Skin of body (tissue), 2 donors: Measurements from ENCODE around the gene NMNAT2. TPM values are rescaled to one million over a fixed set of nuclear protein-coding genes. Genes with fewer than 3 reads are reported as not detected.

Experiments used
- DNase-seq: peaks from one replicate; lab custom pipeline; 2025; lab: John Stamatoyannopoulos, UW
- total RNA-seq: library from RNA; depleted of rRNA; stranded (reverse); fragments of >200 nt; gene quantifications from one replicate; pipeline ENCODE4 v1.2.3, GENCODE V29; 2014

Gene NMNAT2
- total RNA-seq, 1 donor from 2014 or later, result 0.79 TPM

DNA sequence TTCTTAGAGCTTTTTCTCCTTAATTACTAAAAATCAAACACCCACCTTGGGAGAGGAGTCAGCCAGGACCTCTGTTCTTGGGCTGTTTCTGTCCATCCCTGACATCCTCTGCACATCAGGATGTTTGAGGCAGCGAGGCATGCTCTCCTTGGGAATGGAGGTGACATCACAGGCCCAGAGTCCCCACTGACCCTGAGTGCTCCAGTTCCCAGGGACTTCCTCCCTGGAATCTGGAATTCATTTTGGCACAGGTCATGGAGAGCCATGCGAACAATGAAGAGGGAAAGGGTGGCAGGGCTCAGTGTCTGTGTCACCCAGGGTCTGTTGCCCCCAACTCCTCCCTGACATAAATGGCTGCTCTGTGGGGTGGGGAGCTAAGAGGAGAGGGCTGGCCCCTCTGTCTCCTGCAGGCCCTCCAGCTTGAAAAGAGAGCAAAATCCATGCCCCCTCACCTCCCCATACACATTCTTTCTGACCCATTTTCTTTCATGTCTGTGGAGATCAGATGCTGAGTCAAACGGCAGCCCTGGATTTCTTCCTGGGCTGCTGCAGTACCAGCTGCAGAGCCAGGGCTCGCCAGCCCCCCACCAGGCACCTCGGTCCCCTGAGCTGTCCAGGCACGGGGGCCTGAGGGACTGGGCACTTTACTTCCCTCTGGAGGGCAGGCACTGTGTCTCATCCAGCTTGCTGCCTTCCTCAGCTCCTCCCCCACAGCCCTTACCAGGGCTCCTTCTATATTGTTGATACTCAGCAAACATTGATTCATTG is 102.0 kb downstream of the NMNAT2 start:
- no peak for DNase-seq

DNA sequence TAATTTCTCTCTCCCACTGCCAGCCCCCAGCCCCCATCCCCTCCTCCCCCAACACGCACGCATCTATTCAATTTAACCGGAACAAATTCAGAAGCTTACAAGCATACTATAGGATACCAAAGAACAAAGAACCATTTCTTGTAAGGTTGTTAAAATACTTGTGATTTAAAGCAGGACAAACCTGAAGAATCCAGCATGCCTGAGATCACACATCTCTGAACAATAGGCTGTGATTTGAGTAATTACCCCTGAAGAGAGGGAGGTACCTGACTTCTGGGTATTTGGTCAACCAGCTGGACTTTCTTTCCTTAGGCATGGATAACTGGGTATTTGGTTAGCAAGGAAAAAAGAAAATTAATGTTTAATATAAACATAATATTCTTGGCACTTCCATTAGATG is 105.1 kb downstream of the NMNAT2 start:
- no peak for DNase-seq

DNA sequence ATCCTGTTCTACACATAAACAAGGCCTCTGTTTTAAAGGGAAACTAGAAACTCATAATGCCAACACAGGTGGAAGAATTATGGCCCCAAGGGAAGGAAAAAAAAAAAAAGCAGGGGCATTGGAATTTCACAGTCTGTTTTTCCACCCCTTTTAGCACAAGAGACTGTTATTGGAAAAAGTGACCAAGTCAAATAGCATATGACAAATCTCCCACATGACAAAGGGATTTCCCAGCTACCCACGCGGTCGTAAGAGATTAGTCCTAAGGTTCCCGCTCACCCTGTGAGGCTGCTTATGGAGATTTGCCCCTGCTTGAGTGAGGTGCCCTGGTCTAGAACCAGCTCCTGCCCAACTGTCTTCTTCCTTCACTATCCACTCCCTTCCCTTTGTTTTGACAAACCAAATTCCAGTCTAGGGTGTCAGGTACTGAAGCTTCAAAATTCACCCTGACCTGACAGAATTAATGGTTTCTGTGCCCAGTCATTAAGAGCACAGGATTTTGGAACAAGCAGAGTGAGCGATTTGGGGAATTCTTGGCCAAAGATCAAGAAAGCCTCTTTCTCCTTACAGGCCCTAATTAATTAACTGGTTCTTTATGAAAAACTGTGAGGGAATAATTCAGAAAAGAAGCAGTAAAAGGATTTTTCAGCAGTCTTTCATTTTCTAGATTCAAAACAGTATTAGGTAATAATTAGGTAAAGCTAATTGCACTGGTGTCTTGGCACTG is 107.3 kb downstream of the NMNAT2 start:
- no peak for DNase-seq

DNA sequence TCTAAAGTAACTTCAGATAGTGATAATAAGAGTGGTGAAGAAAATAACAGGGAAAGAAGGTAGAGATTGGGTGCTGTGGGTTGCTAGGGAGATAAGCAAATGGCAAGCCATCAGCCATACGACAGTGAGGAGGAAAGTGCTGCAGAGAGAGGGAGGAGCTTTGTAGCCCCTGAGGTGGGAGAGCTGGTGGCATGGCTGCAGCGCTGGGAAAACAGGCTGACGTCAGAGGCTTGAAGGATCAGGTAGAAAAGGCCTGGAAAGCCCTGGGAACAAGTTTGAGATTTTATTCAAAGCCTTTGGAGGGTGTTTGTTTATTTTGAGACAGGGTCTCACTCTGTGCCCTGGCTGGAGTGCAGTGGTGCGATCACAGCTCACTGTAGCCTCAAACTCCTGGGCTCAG is 109.5 kb downstream of the NMNAT2 start:
- no peak for DNase-seq

DNA sequence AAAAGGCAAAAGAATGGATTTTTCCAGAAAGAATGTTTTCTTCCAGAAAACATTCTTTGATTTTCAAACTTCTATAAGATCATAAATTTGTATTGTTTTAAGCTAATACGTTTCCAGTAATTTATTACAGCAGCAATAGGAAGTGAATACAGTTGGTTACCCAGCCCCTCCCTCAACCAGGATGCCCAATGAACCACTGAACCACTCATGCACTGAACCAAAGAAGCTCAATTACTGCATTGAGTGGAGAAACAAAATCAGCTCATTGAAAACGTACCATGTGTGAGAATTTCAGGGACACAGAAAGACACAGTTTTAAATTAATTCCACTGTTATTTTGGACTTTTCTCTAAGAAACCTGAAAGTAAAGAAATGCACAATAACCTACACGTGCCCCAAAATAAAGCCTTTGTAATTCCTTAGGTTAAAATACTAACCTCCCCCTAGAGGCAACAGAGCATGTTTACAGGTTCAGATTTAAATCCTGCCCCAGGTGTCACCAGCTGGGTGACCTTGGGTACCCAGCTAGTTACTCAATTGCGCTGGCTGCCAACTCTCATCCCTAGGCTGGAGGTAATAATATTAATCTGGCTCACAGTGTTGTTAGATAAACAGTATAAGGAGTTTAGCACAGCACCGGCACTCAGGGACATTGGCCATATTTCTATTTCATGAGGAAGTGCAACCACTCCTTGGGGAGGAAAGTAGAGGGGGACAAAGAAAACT is 111.7 kb downstream of the NMNAT2 start:
- no peak for DNase-seq

DNA sequence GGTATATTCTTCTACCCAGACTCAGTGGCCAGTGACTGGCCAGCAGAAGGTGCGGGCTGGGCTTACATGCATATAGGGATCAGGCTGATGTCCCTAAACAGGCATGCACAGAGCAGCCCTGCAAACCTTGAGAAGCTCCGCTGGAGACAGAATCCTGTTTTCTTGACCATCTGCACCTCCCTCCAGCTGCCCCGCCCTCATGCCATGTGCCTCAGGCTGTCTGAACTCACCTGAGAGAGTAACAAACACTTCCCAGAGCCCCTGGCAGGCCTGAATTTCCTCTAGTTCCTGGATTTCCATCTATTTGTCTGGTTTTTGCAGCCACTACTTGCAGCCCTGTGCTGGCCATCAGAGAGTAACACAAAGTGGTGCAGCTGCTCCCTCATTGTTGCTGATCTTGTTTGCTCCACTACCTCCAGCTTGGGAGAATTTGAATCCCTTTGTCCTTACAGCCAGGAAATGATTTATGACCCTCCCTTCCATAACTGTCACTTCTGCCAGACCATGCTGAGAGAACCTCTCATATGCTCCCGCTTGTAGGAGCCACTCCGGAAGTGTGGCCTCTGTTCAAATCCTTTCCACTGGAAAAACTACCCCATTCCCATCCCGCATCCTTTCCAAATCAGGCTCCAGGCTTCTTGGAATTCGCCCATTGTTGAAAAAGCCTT is 113.6 kb downstream of the NMNAT2 start:
- no peak for DNase-seq

DNA sequence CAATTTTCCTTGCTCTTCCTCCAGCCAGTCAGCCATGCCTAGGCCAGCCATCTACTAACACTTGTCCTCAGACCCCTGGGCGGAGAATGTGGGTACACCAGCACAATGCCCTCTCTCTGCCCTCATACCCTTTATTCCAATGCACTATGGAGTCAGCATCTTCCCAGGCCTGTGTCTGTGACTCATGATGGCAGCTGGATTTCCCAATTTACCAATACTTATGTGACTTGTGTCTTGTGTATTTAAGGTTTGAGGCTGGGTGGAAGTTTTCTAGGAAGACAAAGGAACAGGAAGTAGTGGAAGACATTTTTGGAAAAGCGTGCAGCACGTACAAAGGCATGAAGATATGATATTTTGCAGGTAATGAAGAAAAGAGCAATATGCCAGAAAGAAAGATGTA is 114.3 kb downstream of the NMNAT2 start:
- DNase-seq, result no peak

DNA sequence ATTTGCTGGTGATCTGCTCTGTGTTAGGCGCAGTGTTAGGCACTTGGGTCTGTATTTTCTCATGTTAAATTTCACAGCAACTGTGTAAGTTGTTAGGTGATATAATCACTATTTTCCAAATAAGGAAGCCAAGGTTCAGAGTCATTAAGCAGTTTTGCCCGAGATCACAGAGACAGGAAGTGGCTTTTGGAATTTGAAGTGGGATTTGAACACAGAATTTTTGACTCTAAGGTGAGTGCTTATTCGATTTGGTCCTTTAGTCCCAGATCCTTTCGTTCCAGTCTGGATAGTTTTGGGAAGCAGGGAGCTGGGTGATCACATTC is 114.9 kb downstream of the NMNAT2 start:
- DNase-seq, result no peak

DNA sequence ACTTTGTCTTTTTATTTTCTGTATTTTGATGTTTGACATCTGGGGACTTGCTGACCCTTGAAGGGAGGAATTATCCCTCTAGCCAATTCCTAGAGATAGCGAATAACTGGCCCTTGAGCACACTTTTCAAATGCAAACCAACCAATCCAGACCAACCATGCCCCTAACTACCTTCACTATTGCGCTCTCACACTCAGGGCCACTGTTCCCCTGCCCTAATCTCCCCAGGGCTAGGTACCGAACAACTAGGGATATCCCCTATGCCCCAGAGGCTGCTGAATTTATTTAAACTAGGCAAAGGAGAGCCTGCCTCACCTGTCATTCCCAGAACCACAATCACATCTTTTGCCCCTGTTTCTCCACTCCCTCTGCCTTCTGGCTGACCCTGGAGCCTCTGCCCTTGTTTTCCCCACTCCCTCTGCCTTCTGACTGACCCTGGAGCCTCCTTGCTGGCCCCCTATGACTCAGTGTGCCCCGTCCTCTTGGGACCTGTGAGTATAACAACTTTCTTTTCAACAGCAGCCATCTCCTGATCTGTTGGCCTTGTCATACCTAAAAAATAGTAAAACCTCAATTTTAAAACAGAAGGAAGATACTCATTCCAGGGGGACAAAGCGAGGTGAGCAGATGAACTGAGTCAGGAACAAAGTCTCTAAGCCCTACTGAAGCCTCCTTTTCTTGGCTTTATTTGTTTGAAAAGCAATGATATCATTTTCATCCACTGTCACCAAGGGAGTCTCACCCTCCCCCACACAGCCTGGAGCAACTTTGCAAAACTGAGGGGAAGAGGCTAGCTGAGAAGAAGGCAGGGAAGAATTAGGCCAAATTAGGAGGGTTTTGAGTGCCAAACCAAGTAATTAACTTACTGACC is 115.5 kb downstream of the NMNAT2 start:
- no peak for DNase-seq

DNA sequence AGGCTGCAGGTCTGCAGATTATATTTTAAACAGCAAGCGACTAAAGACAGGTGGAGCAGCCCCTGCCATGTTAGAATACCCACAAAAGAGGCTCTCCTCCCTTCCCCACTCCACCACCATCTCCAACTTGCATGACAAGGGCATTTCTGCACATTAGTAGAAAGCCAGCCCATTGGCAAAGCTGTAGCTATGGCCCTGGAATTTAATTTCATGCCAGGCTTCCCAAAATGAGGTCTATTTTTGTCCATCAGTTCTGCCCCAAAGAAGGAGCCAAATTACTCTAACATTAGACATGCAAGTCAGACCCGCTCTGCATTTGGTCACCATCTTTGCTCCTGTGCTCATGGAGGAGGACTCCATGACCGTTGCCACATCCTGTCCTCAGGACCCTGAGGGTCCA is 116.9 kb downstream of the NMNAT2 start:
- DNase-seq, result no peak

DNA sequence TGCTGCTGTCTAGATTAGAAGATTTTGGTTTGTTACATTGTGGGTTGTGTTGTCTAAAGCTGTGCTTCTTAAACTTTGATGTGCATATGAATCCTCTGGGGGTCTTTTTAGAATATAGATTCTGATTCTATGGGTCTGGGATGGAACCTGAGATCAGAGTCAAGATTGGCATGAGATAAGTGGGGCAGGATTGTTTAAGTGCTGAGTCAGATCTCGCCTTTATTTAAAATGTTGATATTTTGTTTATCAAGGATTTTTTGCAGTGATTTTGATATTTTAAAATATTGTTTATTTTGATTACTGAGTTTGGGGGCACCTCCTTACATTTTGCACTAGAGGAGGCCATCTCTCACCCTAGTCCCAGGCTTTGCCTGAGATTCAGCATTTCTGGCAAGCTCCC is 117.4 kb downstream of the NMNAT2 start:
- DNase-seq, result no peak

DNA sequence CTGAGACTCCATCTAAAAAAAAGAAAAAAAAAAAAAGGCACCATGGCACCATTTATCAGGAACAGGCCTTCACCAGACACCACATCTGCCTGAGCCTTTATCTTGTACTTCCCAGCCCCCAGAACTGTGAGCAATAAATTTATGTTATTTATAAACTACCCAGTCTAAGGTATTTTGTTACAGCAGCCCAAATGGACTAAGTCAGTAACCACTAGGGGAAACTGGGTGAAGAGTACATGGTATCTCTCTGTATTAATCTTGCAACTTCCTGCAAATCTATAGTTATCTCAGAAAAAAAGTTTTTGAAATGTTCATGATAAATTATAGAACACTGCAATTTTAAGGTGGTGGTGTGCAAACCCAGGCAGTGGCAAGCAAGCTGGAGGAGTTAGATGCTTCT is 117.8 kb downstream of the NMNAT2 start:
- DNase-seq, result no peak

DNA sequence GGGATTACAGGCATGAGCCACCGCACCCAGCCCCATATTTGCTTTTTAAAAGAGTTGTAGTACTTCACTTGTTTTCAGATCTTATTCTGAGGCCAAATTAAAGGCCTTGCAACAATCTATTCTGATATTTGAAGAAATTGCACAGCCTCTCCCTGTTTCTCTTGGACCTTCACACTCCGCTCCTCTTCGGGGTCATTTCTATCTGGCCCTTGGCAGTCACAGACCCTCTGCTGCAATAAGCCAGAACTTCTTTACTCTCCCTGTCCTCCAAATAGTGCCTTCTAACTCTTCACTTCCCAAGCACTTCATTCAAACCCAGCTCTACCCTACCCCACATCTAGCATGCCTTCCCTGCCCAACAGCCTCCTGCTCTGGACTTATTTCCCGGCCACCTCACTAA is 121.4 kb downstream of the NMNAT2 start:
- no peak for DNase-seq

DNA sequence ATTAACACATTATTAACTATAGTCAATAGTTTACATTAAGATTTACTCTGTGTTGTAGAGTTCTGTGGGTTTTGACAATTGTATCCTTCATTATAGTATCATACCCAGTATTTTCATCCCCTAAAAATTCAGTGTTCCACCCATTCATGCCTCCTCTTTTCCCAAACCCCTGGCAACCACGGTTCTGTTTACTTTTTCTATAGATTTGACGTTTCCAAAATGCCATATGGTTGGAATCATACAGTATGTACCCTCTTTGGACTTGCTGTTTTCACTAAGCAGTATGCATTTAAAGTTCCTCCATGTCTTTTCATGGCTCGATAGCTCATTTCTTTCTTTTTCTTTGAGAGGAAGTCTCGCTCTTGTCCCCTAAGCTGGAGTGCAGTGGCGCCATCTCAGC is 122.7 kb downstream of the NMNAT2 start:
- DNase-seq, result no peak

DNA sequence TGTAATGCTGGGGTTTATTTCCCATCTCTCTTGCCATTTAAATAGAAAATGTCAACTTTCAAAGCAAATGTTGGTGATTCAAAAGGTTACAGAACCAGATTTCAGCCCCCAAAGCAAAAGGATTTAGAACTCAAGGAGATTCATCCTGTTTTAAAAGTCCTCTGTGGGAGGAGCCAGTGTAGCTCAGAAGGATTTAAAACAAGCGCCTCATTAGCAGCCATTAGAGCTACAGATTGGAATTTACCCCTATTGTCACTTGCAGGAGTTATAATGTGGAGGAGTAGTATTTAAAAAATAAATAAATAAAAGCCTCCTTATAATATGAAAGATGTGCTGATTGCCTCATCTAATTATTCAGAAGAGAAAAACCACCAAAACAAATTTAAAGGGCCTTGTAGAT is 124.3 kb downstream of the NMNAT2 start:
- no peak for DNase-seq

DNA sequence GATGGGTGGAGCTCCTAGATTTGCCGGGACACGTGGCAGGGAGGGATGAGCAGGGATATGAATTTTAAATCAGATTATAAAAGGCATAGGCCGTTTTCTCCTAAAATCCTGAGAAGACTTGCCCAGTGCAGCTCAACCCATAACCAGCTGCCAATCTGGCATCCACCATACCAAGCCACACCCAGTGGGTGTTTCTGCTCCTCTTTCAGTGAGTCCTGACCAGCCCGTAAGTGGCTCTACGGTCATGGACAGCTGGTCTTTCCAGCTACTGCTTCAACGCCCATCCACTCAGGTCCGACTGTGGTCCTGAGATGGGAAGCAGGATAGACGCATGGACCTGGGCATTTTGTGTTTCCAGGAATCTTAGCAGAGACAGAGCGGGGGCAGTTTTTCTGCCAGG is 124.9 kb downstream of the NMNAT2 start:
- DNase-seq, result no peak

DNA sequence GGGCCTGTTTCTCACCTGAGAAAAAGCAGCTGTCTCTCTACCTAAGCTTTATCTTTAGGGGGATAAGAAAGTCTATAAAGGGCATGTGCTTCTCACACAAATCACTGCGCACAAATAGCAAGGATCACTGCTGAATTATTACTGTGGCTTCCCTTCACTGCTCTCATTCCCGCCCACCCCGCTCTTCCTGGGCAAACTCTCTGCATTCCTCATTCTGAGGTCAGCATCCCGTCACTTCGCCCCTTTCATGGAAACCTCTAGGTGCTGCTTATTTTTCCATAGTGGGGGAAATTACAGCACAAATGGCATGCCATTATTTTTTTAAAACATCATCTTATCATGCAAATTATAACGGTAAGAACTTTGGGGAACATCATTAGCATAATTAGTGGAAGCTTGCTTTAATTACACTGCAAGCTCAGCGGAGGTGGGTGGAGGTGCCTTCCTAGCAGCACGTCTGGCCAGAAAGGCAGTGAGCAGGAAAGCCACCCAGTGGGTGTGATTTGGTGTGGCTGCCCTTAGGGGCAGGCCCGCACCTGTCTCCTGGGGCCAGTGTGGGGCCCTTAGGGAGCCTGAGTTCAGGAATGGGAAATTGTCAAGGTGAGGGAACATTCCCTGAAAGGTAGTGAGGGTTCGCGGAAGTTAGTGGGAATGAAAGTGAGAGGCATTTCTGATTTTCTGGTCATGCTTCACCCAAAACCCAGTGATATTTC is 126.2 kb downstream of the NMNAT2 start:
- DNase-seq, result no peak

DNA sequence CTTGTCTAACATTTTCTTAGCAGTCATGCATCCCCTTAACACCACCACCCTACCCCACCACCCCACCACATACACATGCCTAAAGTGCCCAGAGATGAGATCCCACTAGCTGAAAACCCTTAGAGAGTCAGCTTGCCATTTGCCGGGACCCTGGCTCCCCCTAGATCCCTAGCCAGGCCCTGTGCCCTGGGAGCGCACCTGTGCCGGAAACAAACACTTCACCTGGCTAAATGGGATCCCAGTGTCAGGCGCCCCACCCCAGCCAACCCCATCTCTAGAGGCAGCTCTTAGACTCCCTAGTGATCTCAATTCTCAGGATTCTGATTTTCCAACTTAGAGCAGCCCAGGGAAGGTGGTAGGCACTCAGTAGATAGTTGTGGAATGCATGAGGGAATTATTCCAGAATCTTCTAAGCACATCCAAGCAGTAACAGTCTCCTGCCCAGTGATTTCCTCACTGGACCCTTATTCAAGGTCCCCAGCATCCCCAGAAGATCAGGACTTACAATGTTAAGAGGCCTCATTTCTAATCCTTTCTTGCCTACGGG is 126.9 kb downstream of the NMNAT2 start:
- no peak for DNase-seq

DNA sequence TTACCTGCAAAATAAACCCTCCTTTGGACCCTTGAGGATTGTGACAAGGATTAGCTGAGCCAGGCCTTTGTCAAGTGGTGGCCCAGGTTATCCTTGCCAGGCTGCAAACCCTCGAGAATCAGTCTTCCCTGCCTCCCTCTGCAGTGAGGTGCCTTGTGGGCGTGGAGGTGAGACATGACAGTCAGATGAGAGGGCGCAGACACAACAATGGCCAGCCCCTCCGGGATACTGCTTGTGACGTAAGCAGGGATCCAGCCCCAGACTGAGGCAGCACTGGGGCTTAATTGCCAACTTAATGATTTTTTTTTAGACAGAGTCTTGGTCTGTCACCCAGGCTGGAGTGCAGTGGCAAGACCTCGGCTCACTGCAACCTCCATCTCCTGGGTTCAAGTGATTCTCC is 127.6 kb downstream of the NMNAT2 start:
- no peak for DNase-seq

DNA sequence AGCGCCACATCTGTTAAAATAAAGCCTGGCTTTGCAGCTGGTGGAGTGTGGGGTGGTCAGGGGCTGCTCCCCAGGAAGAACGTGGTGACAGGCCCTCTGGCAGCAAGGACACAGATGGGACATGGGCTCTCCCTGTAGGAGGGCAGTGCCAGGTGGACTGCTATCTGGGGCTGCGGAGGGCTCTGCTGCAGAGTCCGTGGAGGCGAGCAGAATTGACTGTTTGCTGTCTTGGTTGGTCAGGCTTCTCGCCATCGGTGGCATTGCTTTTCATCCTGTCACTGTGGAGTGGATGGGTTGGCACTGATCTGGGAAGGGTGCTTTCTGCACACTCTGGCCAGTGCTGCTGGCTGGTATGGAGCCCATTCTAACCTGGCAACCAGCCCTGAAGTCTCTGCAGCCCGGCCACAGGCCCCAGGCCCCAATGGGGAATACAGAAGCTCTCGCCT is 129.1 kb downstream of the NMNAT2 start:
- no peak for DNase-seq
